Stimulated activated CD4-positive, alpha-beta T cell treated with anti-CD3 and anti-CD28 coated beads, Interleukin-15, amount 100 ng/mL, for 24 hours (primary cell): ENCODE data around the gene LTBR.
A peak's percentile ranks its signal among the peaks of the same experiment; 100 is the strongest.

Experiments used
- DNase-seq: peaks from one replicate; pipeline ENCODE4 v3.0.0-alpha.2; 2020

LTBR gene

DNA sequence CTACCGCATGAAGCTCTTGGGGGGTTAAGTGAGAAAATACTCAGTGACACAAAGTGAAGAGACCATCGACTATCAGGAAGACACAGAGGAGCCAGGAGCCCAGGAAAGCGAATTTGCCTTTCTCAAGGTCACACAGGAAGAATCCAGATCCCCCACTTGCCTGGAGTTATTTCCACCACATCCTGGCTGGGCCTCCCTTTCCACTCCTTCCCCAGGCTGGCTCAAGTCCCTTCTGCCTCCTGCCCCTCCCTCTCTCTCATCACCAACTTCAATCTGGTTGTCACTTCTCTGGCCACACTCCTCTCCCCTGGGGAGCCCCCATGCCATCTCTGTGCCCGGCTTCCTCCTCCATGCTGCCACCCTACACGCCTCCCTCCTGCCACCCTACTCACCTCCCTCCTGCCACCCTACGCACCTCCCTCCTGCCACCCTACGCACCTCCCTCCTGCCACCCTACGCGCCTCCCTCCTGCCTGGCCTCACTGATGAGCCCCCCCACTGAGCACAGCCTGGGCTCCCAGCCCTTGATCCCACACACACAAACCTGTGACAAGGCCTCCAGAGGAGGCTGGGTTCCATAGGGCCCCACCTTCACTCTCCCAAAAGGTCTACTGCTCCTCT, 14.9 kb upstream of the LTBR start:
- DNase-seq, result no peak

DNA sequence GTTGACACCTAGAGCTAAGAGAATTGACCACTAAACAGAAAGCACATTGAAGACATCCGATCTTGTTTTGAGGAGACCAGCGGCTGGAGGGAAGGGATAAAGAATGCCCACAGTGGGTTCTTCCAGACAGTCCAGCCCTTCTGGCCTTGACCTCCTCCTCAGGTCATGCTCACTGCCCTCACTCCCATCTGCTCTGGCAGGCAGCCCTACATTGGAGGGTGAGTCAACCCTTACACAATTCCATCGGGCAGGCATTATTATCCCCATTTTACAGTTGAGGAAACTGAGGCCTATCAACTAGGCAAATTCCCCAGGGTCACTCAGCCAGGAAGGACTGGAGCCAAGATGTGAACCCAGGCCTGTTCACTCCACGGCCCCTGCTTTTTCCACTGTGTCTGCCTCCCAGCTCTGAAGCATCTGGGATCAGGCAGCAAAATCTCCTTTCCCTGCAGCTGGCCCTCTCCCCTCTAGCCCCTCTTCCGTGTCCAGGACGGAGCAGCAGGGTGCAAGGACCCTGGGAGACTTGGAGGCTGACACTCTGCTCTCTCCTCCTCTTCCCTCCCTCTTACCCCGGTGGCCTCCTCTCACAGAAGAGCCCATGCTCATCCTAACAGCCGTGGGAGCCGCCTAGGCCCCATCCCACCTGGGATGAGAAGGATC, 13.9 kb upstream of the LTBR start:
- DNase-seq, result no peak

- no peak for DNase-seq
These were observed 13.4 kb upstream of the LTBR start for GRCh38 chr12:6370576-6370935.

- DNase-seq, result no peak
These were observed 12.8 kb upstream of the LTBR start for GRCh38 chr12:6370994-6371754.

DNA sequence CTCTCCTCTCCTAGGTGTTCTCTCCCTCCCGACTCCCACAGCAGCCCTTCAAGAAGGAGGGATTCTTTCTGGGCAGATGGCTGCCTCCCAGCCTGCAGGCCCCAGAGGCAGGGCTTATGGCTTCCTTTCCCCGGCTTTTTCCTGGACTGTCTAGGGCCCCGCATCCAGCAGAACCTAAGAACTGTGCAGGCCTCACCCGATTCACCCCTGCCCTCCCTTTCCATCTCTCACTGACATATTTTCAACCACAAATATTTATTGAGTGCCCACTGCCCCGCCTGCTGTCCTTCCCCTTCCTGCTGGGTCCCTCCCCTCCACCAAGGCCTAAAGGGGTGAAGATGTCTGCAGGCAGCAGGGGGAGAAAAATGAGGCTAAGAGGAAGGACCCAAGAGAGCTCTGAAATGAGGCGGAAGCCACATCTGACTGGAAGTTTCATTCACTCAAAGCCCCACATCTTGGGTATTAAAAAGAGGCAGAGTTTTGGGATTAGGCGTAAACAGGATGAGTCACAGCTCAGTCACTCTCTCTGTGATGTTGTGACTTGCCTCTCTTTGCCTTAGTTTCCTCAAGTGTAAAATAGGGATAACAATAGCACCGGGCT, 11.5 kb upstream of the LTBR start:
- DNase-seq, result no peak

GRCh38 chr12:6373022-6373787, 10.8 kb upstream of the LTBR start:
- no peak for DNase-seq

DNA sequence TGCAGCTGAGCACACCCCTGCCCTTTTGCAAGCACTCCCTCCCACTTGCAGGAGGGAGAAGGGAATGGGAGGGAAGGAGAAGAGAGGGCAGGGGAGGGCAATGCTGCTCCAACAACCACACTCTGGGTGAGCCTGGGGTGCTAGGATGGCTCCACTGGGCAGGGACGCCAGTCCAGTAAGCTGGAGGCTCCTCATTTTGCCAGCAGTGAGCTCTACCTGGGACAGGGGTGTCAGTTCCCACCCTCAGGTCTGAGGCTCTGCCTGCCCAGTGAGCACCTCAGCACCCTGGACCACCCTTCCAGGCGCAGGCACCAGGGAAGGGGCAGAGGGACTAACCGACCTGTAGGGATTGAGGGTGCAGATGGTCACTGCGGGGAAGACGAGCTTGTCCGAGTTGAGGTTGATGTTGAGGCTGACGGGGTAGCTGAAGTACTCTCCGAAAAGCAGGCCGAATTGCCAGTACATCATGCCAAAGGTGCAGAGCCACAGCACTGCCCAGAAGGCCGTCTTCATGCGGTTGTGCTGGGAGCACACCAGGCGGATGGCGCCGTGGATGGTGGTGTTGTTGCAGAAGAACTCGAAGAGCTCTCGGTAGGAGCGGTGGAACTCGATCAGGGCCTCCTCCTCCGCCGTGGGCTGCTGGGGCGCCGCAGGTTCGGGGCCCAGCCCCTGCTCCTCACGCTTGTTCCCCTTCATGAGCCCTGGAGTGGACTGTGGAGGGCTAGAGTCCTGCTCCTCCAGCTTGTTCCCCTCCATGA, 9.8 kb upstream of the LTBR start:
- no peak for DNase-seq

- DNase-seq, result no peak
These were observed 9.2 kb upstream of the LTBR start for GRCh38 chr12:6374786-6375160.

DNA sequence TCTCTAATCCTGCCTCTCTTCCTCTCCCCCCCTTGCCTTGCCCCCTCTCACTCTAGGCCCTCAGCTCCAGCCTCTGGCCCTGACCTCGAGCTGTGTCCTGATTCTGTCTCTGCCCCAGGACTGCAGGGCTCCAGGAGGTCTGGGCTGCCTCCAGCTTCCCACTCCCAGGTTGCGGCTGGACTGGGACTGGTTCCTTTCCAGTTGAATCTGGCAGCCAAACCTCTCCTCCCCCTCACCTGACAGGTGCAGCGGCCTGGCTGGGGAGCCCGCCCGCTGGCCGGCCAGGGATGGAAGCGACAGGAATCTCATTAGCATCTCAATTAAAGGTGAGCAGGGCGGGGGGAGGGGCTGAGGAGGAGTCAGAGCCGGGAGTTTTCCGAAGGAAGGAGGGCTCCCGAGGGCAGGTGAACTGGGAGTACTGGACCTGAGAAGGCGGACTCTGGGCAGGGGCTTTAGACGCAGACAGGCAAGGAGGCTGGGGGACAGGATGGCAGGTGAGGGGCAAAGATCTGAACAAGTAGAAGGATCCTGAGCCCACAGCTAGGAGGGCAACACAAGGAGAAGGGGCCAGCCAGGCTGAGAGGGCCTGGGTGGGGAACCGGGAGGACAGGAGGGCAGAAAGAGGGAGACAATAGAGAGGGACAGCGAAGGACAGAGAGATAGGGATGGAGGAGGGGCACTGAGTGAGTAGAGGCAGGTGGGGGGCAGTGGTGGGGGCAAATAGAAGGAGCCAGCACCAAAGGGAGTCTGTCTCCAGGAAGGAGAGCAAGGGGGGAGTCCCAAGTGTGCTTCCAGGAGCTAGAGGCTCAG, 8.5 kb upstream of the LTBR start, which contains the start of gene SCNN1A:
SCNN1A (minus strand) TSS at position 295 of the 810 bp plus-strand sequence. CDS start 780 bp downstream, outside the sequence.
- no peak for DNase-seq

- peak; percentile 34 for DNase-seq
These were observed 7.7 kb upstream of the LTBR start for GRCh38 chr12:6376079-6376869.

- no peak for DNase-seq
These were observed 6.9 kb upstream of the LTBR start for GRCh38 chr12:6376870-6377666.

DNA sequence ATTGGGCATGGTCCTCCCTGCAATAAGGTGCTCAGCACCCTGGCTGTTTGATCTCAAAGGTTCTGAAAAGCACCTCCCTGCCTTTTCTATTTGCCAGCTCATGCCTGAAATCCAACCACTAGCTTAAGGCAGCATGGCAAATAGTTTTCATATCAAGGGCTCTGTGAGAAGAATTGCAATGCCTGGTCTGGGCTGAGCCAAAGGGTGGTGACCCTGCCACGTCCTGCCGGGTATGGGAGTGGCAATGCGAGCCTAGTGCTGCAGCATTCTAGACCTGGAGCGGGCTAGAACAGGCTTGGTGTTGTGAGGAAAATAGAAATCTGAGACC, 6.3 kb upstream of the LTBR start:
- DNase-seq, result no peak

DNA sequence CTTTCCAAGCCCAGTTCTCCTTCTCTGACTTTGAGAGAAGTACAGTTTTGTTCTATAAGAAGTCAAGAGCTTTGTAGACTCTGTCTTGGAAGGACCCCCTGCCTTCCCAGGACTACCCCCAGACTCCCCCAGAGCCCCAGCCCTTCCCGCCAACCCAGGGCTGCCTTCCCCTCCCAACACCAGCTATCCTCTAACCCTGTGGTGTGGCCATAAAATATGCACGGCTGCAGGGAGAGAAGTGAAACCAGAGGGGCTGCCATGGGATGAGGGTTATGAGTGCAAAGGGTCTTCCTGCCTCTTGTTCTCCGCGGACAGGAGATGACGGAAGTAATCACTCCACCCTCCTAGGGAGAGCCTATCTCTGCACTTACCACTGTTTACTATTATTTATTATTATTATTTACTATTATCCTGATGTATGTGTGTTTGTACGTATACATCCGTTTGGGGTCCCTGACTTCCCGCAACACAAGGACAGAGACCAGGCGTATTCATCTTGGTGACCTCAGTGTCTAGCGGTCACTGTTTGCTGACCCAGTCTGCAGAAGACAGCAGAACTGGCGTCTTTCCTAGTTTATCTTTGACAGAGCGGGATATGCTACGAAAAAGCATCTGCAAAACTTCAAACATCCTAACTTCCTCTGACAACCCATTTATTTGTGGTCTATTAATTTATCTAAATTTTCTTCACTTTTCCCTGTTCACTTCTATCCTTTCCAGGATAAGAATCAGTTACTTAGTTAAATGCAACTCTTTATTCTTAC, 5.1 kb upstream of the LTBR start:
- no peak for DNase-seq

- DNase-seq, result no peak
These were observed 3.5 kb upstream of the LTBR start for GRCh38 chr12:6380141-6381121.

- DNase-seq, result no peak
These were observed 1.6 kb upstream of the LTBR start for GRCh38 chr12:6382371-6382770.

DNA sequence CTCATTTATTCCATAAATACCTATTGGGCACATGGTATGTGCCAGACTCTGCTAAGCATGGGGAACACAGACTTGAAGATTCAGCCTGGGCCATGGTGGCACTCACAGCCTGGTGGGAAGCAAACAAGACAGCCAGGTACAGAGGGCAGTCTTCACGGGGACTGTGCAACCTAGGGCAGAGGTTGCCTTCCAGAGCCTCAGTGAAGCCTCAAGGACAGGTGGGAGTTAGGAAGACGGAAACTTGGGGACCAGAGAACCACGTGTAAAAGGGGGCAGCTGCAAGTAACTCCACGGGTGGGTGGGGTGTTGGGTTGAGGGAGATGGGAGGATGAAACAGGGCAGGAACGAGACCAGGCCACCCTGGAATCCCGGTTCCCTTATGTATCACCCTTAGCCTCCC, 980 bp upstream of the LTBR start:
- no peak for DNase-seq
